ENCODE data around the gene SLC30A9. TPM values are rescaled to one million over a fixed set of nuclear protein-coding genes. Genes with fewer than 3 reads are reported as not detected.

Gene SLC30A9
- total RNA-seq, 1 donor from 2014 or later: 50.3 TPM

- no peak for DNase-seq (ENCODE audit: extremely low spot score in 2 of 2)
Observed at GRCh38 chr4:41975341-41975740, 15.0 kb upstream of the SLC30A9 start.

GRCh38 chr4:41976775-41977516 is 13.4 kb upstream of the SLC30A9 start:
- intact Hi-C loops (cut with DNase I): no loop called here
- Histone ChIP-seq H3K27ac (no peak overlapping the region), H3K4me1 (no peaks in the 10 kb centered on the region), H3K36me3 (no peaks in the 10 kb centered on the region), H3K27me3 (no peaks in the 10 kb centered on the region), H3K9me3 (no peaks in the 10 kb centered on the region), H3K4me3 (no peak overlapping the region)
- DNase-seq (ENCODE audit: extremely low spot score in 2 of 2): no peak
- no peak for TF ChIP-seq POLR2AphosphoS5 (IDR thresholded peaks at IDR 0.05; ENCODE audit: insufficient read depth in 1 of 2, low read depth in 1 of 2)
- TF ChIP-seq CTCF (IDR thresholded peaks at IDR 0.05): no peak
- no peak for TF ChIP-seq POLR2A (IDR thresholded peaks at IDR 0.05)

More at GRCh38 chr4:41975341-41975740, 15.0 kb upstream of the SLC30A9 start:
- TF ChIP-seq POLR2AphosphoS5 (IDR thresholded peaks at IDR 0.05; ENCODE audit: insufficient read depth in 1 of 2, low read depth in 1 of 2): no peak
- no peak for TF ChIP-seq POLR2A (IDR thresholded peaks at IDR 0.05)
- TF ChIP-seq CTCF (IDR thresholded peaks at IDR 0.05): no peak
- Histone ChIP-seq H3K27me3 (no peaks in the 10 kb centered on the region), H3K4me3 (no peak overlapping the region), H3K4me1 (no peaks in the 10 kb centered on the region), H3K27ac (no peak overlapping the region), H3K9me3 (no peaks in the 10 kb centered on the region), H3K36me3 (no peaks in the 10 kb centered on the region)
- intact Hi-C loops (cut with DNase I): no loop called here

DNA sequence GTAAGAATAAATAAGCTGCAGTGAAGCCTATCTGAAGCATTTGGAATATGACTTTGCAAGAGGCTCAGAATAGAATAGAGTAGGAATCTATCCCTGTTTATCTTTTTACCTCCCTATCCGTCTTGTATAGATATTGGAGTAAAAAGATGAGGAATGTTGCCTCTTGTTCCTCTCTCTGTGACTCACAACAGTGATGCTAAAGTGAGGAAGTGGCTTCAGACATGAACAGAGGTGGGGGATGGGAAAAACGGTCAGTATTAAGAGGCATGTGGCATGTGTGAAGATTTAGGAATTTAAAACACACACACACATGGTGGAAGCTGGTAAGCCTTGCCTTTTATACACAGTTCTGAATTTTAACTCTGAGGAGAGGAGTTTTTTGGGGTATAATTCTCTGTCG is 12.6 kb upstream of the SLC30A9 start:
- no peaks in the 10 kb centered on the region for H3K4me1 ChIP-seq
- no peak for DNase-seq (ENCODE audit: extremely low spot score in 2 of 2)
- intact Hi-C loops (cut with DNase I): no loop called here
- H3K27me3 ChIP-seq: no peaks in the 10 kb centered on the region
- H3K4me3 ChIP-seq: no peak overlapping the region
- H3K9me3 ChIP-seq: no peaks in the 10 kb centered on the region
- no peak overlapping the region for H3K27ac ChIP-seq
- no peak for TF ChIP-seq POLR2A (IDR thresholded peaks at IDR 0.05)
- no peak for TF ChIP-seq CTCF (IDR thresholded peaks at IDR 0.05)
- TF ChIP-seq POLR2AphosphoS5 (IDR thresholded peaks at IDR 0.05; ENCODE audit: insufficient read depth in 1 of 2, low read depth in 1 of 2): no peak
- no peaks in the 10 kb centered on the region for H3K36me3 ChIP-seq

- no peak within 1 kb of the TSS for H3K27ac ChIP-seq
- no peak for TF ChIP-seq POLR2A (IDR thresholded peaks at IDR 0.05)
- no peak for TF ChIP-seq POLR2AphosphoS5 (IDR thresholded peaks at IDR 0.05; ENCODE audit: insufficient read depth in 1 of 2, low read depth in 1 of 2)
- TF ChIP-seq CTCF (IDR thresholded peaks at IDR 0.05): no peak
- intact Hi-C loops (cut with DNase I): no loop called here
- H3K4me1 ChIP-seq: no peaks in the 10 kb centered on the region
- no peaks in the 10 kb centered on the region for H3K36me3 ChIP-seq
- no peaks in the 10 kb centered on the region for H3K9me3 ChIP-seq
- no peaks in the 10 kb centered on the region for H3K27me3 ChIP-seq
- no peak for DNase-seq (ENCODE audit: extremely low spot score in 2 of 2)
- H3K4me3 ChIP-seq: no peak within 1 kb of the TSS
Observed at GRCh38 chr4:41981456-41981855, 8.9 kb upstream of the SLC30A9 start, which contains the start of gene DCAF4L1. DCAF4L1 (plus strand) TSS chr4:41981756; CDS start chr4:41981793, 37 bp downstream.

DNA sequence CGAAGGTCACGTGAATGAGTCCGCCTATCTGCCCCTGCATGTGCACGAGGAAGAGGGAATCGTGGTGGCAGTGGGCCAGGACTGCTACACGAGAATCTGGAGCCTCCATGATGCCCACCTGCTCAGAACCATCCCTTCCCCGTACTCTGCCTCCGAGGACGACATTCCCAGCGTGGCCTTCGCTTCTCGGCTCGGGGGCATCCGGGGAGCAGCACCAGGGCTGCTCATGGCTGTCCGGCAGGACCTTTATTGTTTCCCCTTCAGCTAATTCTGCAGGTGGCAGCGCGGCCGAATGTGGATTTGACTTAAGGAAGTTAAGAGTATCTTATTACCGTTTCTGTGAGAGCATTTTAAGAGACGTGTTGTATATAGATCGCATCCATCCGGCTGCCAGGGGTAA is 7.6 kb upstream of the SLC30A9 start:
- no peak overlapping the region for H3K4me3 ChIP-seq
- H3K4me1 ChIP-seq: no peaks in the 10 kb centered on the region
- H3K27ac ChIP-seq: no peak overlapping the region
- intact Hi-C loops (cut with DNase I): no loop called here
- no peaks in the 10 kb centered on the region for H3K9me3 ChIP-seq
- TF ChIP-seq CTCF (IDR thresholded peaks at IDR 0.05) (no peak), POLR2AphosphoS5 (IDR thresholded peaks at IDR 0.05; ENCODE audit: insufficient read depth in 1 of 2, low read depth in 1 of 2) (no peak), POLR2A (IDR thresholded peaks at IDR 0.05) (no peak)
- H3K27me3 ChIP-seq: no peaks in the 10 kb centered on the region
- no peaks in the 10 kb centered on the region for H3K36me3 ChIP-seq
- no peak for DNase-seq (ENCODE audit: extremely low spot score in 2 of 2)
